ENCODE results near the gene HCN2.
"Not testable (repeated sequence)": the region's sequence is repeated elsewhere in the genome, so short reads cannot be mapped to it uniquely, and the experiment has no call there.

Gene HCN2

GRCh38 chr19:581399-582111 is 8.1 kb upstream of the HCN2 start:
- Histone ChIP-seq H3K36me3 (peaks cover 41 to 58% (median 41%) of the 10 kb centered on the region in 3 donors), H3K9me3 (no peaks in the 10 kb centered on the region), H3K4me1 (peaks cover 0 to 14% (median 2%) of the 10 kb centered on the region in 4 donors), H3K4me3 (no peak overlapping the region), H3K27me3 (peaks cover 0 to 31% of the 10 kb centered on the region in 2 donors), H3K27ac (no peak overlapping the region)
- TF ChIP-seq CTCF (IDR thresholded peaks at IDR 0.05): no peak
- DNase-seq: no peak
- intact Hi-C loops (cut with DNase I; ENCODE audit: low total_unique reads): no loop called here

- no peak overlapping the region for H3K4me3 ChIP-seq
- H3K36me3 ChIP-seq: peaks cover 41 to 55% (median 41%) of the 10 kb centered on the region in 3 donors
Observed at GRCh38 chr19:582497-583197, 7.0 kb upstream of the HCN2 start.

GRCh38 chr19:583198-583967 is 6.3 kb upstream of the HCN2 start:
- TF ChIP-seq CTCF (IDR thresholded peaks at IDR 0.05): no peak
- H3K27ac ChIP-seq: no peak overlapping the region
- no peaks in the 10 kb centered on the region for H3K9me3 ChIP-seq
- peaks cover 0 to 11% (median 0%) of the 10 kb centered on the region in 4 donors for H3K4me1 ChIP-seq
- peaks cover 35 to 48% (median 41%) of the 10 kb centered on the region in 3 donors for H3K36me3 ChIP-seq
- intact Hi-C loops (cut with DNase I; ENCODE audit: low total_unique reads): no loop called here
- DNase-seq: no peak
- peaks cover 0 to 45% of the 10 kb centered on the region in 2 donors for H3K27me3 ChIP-seq
- H3K4me3 ChIP-seq: no peak overlapping the region

More at GRCh38 chr19:582497-583197, 7.0 kb upstream of the HCN2 start:
- H3K27me3 ChIP-seq: peaks cover 0 to 37% of the 10 kb centered on the region in 2 donors
- no peak for DNase-seq
- no peak overlapping the region for H3K27ac ChIP-seq
- peaks cover 0 to 6% (median 0%) of the 10 kb centered on the region in 4 donors for H3K4me1 ChIP-seq
- intact Hi-C loops (cut with DNase I; ENCODE audit: low total_unique reads): no loop called here
- H3K9me3 ChIP-seq: no peaks in the 10 kb centered on the region
- TF ChIP-seq CTCF (IDR thresholded peaks at IDR 0.05): no peak

- peaks cover 35 to 46% (median 41%) of the 10 kb centered on the region in 3 donors for H3K36me3 ChIP-seq
- H3K4me1 ChIP-seq: peaks cover 0 to 15% (median 0%) of the 10 kb centered on the region in 4 donors
- intact Hi-C loops (cut with DNase I; ENCODE audit: low total_unique reads): no loop called here
- DNase-seq: no peak
- no peak for TF ChIP-seq CTCF (IDR thresholded peaks at IDR 0.05)
- peaks cover 0 to 50% of the 10 kb centered on the region in 2 donors for H3K27me3 ChIP-seq
- H3K9me3 ChIP-seq: no peaks in the 10 kb centered on the region
- no peak overlapping the region for H3K4me3 ChIP-seq
- H3K27ac ChIP-seq: no peak overlapping the region
Observed at GRCh38 chr19:583968-584239, 5.8 kb upstream of the HCN2 start.

- TF ChIP-seq CTCF (IDR thresholded peaks at IDR 0.05): peak; percentile 45 to 54
- Histone ChIP-seq H3K27ac (no peak overlapping the region), H3K4me1 (peaks cover 0 to 20% (median 1%) of the 10 kb centered on the region in 4 donors), H3K36me3 (peaks cover 35 to 42% (median 40%) of the 10 kb centered on the region in 3 donors), H3K27me3 (peaks cover 0 to 55% of the 10 kb centered on the region in 2 donors), H3K4me3 (no peak overlapping the region), H3K9me3 (no peaks in the 10 kb centered on the region)
- no peak for DNase-seq
- intact Hi-C loops (cut with DNase I; ENCODE audit: low total_unique reads): no loop called here
Observed at GRCh38 chr19:584240-585001, 5.3 kb upstream of the HCN2 start.

- H3K4me3 ChIP-seq; H3K27ac ChIP-seq; intact Hi-C loops (cut with DNase I; ENCODE audit: low total_unique reads); H3K9me3 ChIP-seq; DNase-seq: not testable (repeated sequence)
- H3K36me3 ChIP-seq: peaks cover 28 to 35% (median 33%) of the 10 kb centered on the region in 3 donors
- H3K27me3 ChIP-seq: peaks cover 0 to 57% of the 10 kb centered on the region in 2 donors
- H3K4me1 ChIP-seq: peaks cover 0 to 21% (median 2%) of the 10 kb centered on the region in 4 donors
Observed at GRCh38 chr19:585146-585545, 4.5 kb upstream of the HCN2 start.
